H9 (cell line): ENCODE results near the gene UNC119. TPM values are rescaled to one million over a fixed set of nuclear protein-coding genes. Genes with fewer than 3 reads are reported as not detected.

Source experiments
- DNase-seq: peaks from one replicate; pipeline ENCODE4 v3.0.0-alpha.2; 2017
- H2AFZ ChIP-seq: one replicate; pipeline ENCODE4 v1.6.1; 2013; ENCODE audit warnings: mild to moderate bottlenecking, low read length, control low read depth, moderate library complexity
- H2AK5ac ChIP-seq: 2 replicates; pipeline ENCODE4 v1.6.1; 2013; ENCODE audit warnings: low read length, control low read depth, mixed read lengths; ENCODE audit not compliant: insufficient read length
- H2BK120ac ChIP-seq: one replicate; pipeline ENCODE4 v1.6.1; 2013; ENCODE audit warnings: low read depth, mild to moderate bottlenecking, low read length, control low read depth, inconsistent platforms; ENCODE audit not compliant: poor library complexity, severe bottlenecking
- H2BK12ac ChIP-seq: 2 replicates; pipeline ENCODE4 v1.6.1; 2013; ENCODE audit warnings: low read length, control low read depth, mixed read lengths, low read depth; ENCODE audit not compliant: insufficient read length
- H2BK15ac ChIP-seq: 2 replicates; pipeline ENCODE4 v1.6.1; 2013; ENCODE audit warnings: low read depth, low read length, control low read depth
- H2BK20ac ChIP-seq: one replicate; pipeline ENCODE4 v1.6.1; 2013; ENCODE audit warnings: low read depth, mild to moderate bottlenecking, low read length, control low read depth, inconsistent platforms; ENCODE audit not compliant: poor library complexity, severe bottlenecking
- H2BK5ac ChIP-seq: 2 replicates; pipeline ENCODE4 v1.6.1; 2013; ENCODE audit warnings: low read length, control low read depth, mixed read lengths; ENCODE audit not compliant: insufficient read length
- H3K14ac ChIP-seq: 2 replicates; pipeline ENCODE4 v1.6.1; 2013; ENCODE audit warnings: low read length, control low read depth; ENCODE audit not compliant: insufficient read depth
- H3K18ac ChIP-seq: 2 replicates; pipeline ENCODE4 v1.6.1; 2013; ENCODE audit warnings: low read depth, mild to moderate bottlenecking, mixed read lengths, low read length, control low read depth; ENCODE audit not compliant: insufficient read length
- H3K23ac ChIP-seq: 2 replicates; pipeline ENCODE4 v1.6.1; 2013; ENCODE audit warnings: low read length, control low read depth, mixed read lengths, low read depth; ENCODE audit not compliant: insufficient read length
- H3K23me2 ChIP-seq: 2 replicates; pipeline ENCODE4 v1.6.1; 2013; ENCODE audit warnings: low read depth, mild to moderate bottlenecking, mixed read lengths, low read length, control low read depth; ENCODE audit not compliant: insufficient read length, poor library complexity, severe bottlenecking
- H3K27ac ChIP-seq: 2 replicates; pipeline ENCODE4 v1.5.1; 2013; ENCODE audit warnings: low read length, control low read depth, mixed read lengths, low read depth; ENCODE audit not compliant: insufficient read length
- H3K27me3 ChIP-seq: 2 replicates; pipeline ENCODE4 v1.6.1; 2013; ENCODE audit warnings: low read length, control low read depth, inconsistent platforms; ENCODE audit not compliant: insufficient read depth
- H3K4ac ChIP-seq: 2 replicates; pipeline ENCODE4 v1.6.1; 2013; ENCODE audit warnings: low read depth, mild to moderate bottlenecking, control low read depth, inconsistent platforms, low read length, moderate library complexity
- H3K4me1 ChIP-seq: 2 replicates; pipeline ENCODE4 v1.6.1; 2013; ENCODE audit warnings: low read length, control low read depth, inconsistent platforms; ENCODE audit not compliant: insufficient read depth
- H3K4me2 ChIP-seq: 2 replicates; pipeline ENCODE4 v1.6.1; 2013; ENCODE audit warnings: low read length, control low read depth, mixed read lengths; ENCODE audit not compliant: insufficient read length, insufficient read depth
- H3K56ac ChIP-seq: 2 replicates; pipeline ENCODE4 v1.6.1; 2013; ENCODE audit warnings: low read depth, mild to moderate bottlenecking, mixed read lengths, low read length, control low read depth; ENCODE audit not compliant: insufficient read length
- H3K79me1 ChIP-seq: 2 replicates; pipeline ENCODE4 v1.6.1; 2013; ENCODE audit warnings: low read depth, mild to moderate bottlenecking, moderate library complexity, low read length, control low read depth, inconsistent platforms; ENCODE audit not compliant: insufficient read depth, poor library complexity, severe bottlenecking
- H3K79me2 ChIP-seq: 2 replicates; pipeline ENCODE4 v1.6.1; 2013; ENCODE audit warnings: low read length, control low read depth, inconsistent platforms; ENCODE audit not compliant: insufficient read depth
- H3K9ac ChIP-seq: 2 replicates; pipeline ENCODE4 v1.6.1; 2013; ENCODE audit warnings: low read length, control low read depth, mixed read lengths; ENCODE audit not compliant: insufficient read length; ENCODE audit errors: extremely low read depth
- H3K9me3 ChIP-seq: one replicate; pipeline ENCODE4 v1.6.1; 2013; ENCODE audit warnings: low read depth, low read length, inconsistent platforms; ENCODE audit not compliant: control insufficient read depth
- H3T11ph ChIP-seq: one replicate; pipeline ENCODE4 v1.6.1; 2013; ENCODE audit warnings: mild to moderate bottlenecking, low read length, control low read depth, inconsistent platforms
- H4K20me1 ChIP-seq: one replicate; pipeline ENCODE4 v1.6.1; 2013; ENCODE audit not compliant: control insufficient read depth, insufficient read length, insufficient read depth
- H4K5ac ChIP-seq: 2 replicates; pipeline ENCODE4 v1.6.1; 2013; ENCODE audit warnings: low read depth, mild to moderate bottlenecking, mixed read lengths, low read length, control low read depth; ENCODE audit not compliant: insufficient read length
- H4K8ac ChIP-seq: replicated peaks from 2 replicates; pipeline ENCODE4 v1.6.1; 2013; ENCODE audit warnings: low read length, control low read depth, mixed read lengths, low read depth; ENCODE audit not compliant: insufficient read length
- H4K91ac ChIP-seq: 2 replicates; pipeline ENCODE4 v1.6.1; 2013; ENCODE audit warnings: low read depth, mild to moderate bottlenecking, moderate library complexity, mixed read lengths, low read length, control low read depth; ENCODE audit not compliant: insufficient read length
- H3K27ac Mint-ChIP-seq, 3 experiments: 2 replicates in 2 of 3; 3 replicates in 1 of 3; pipeline ENCODE4 v1.8.0; 2020 to 2021; ENCODE audit warnings: mixed read lengths in 3 of 3, mild to moderate bottlenecking in 1 of 3, moderate library complexity in 1 of 3
- H3K27me3 Mint-ChIP-seq: 2 replicates; pipeline ENCODE4 v1.8.0; 2021; ENCODE audit warnings: low read depth, mild to moderate bottlenecking, moderate library complexity, mixed read lengths
- H3K36me3 Mint-ChIP-seq, 3 experiments: 2 replicates in 2 of 3; 3 replicates in 1 of 3; pipeline ENCODE4 v1.8.0; 2020 to 2021; ENCODE audit warnings: low read depth in 3 of 3, mixed read lengths in 3 of 3; ENCODE audit not compliant: insufficient read depth in 1 of 3
- H3K4me1 Mint-ChIP-seq, 2 experiments: 2 replicates each; pipeline ENCODE4 v1.8.0; 2020; ENCODE audit warnings: mixed read lengths in 2 of 2
- H3K4me3 Mint-ChIP-seq, 2 experiments: 2 replicates in 1 of 2; 3 replicates in 1 of 2; pipeline ENCODE4 v1.8.0; 2020 to 2021; ENCODE audit warnings: mild to moderate bottlenecking in 2 of 2, mixed read lengths in 2 of 2, moderate library complexity in 1 of 2
- H3K9me3 Mint-ChIP-seq, 2 experiments: 2 replicates in 1 of 2; 3 replicates in 1 of 2; pipeline ENCODE4 v1.8.0; 2020; ENCODE audit warnings: mild to moderate bottlenecking in 2 of 2, mixed read lengths in 2 of 2, moderate library complexity in 1 of 2
- CTCF ChIP-seq: fragments of 200-600 bp; sonication (generic); conservative IDR thresholded peaks from 3 replicates; pipeline ENCODE4 v1.8.0; 2021; ENCODE audit warnings: antibody characterized with exemption, mild to moderate bottlenecking
- WGBS: extraction: QIAGEN DNeasy Blood & Tissue Kit; methylation state at CpG from one replicate; pipeline ENCODE4 v1.1.7; 2013; ENCODE audit warnings: missing lambda C conversion rate, low lambda C conversion rate, mixed read lengths; ENCODE audit not compliant: insufficient read length; ENCODE audit errors: extremely low coverage; 5-methylcytosine and 5-hydroxymethylcytosine counted together
- total RNA-seq: library from RNA; stranded (reverse); gene quantifications from 2 replicates; pipeline ENCODE4 v1.2.1, GENCODE V29; 2021

The UNC119 gene
- total RNA-seq, 1 experiment from 2014 or later, result 36.9 TPM

- no peak overlapping the region for H3K27ac ChIP-seq
- no peak overlapping the region for H2BK5ac ChIP-seq
- H3K4me1 Mint-ChIP-seq, result peaks cover 5 to 23% of the 10 kb centered on the region in 2 experiments
- H2BK15ac ChIP-seq, result no peak overlapping the region
- H3K27me3 Mint-ChIP-seq, result peaks cover 2% of the 10 kb centered on the region
- no peaks in the 10 kb centered on the region for H4K20me1 ChIP-seq
- no CpG with 5 or more reads among the region's 25 CpGs for WGBS
- no peak overlapping the region for H3K14ac ChIP-seq
- no peaks in the 10 kb centered on the region for H3K23me2 ChIP-seq
- H3K56ac ChIP-seq, result no peak overlapping the region
- H3K27ac Mint-ChIP-seq, result no peak overlapping the region; a peak in 1 of 7 replicates
- no peak for TF ChIP-seq CTCF
- no peak overlapping the region for H2BK20ac ChIP-seq
- H3K4me3 Mint-ChIP-seq, result peak overlapping the region in 1 of 2 experiments; percentile 41; a peak in 1 of 5 replicates
- H3K4ac ChIP-seq, result no peak overlapping the region
- H3K79me2 ChIP-seq, result no peaks in the 10 kb centered on the region
- DNase-seq, result no peak
- no peak overlapping the region for H4K91ac ChIP-seq
- H3K9me3 ChIP-seq, result no peaks in the 10 kb centered on the region
- H4K5ac ChIP-seq, result no peak overlapping the region
- no peak overlapping the region for H4K8ac ChIP-seq
- H2BK12ac ChIP-seq, result no peak overlapping the region
- H3K79me1 ChIP-seq, result no peaks in the 10 kb centered on the region
- no peak overlapping the region for H3T11ph ChIP-seq
- H3K36me3 Mint-ChIP-seq, result no peaks in the 10 kb centered on the region
- H3K18ac ChIP-seq, result no peak overlapping the region
- H3K27me3 ChIP-seq, result no peaks in the 10 kb centered on the region
- no peak overlapping the region for H3K23ac ChIP-seq
- H3K4me2 ChIP-seq, result no peak overlapping the region
- H2AFZ ChIP-seq, result no peak overlapping the region
- H3K9ac ChIP-seq, result no peak overlapping the region
- no peaks in the 10 kb centered on the region for H3K9me3 Mint-ChIP-seq
- no peaks in the 10 kb centered on the region for H3K4me1 ChIP-seq
- no peak overlapping the region for H2AK5ac ChIP-seq
- H2BK120ac ChIP-seq, result no peak overlapping the region
Measured at GRCh38 chr17:28524476-28525424, 27.7 kb downstream of the UNC119 start.
